AG04449 (cell line): ENCODE data around the gene TYK2.
A peak's percentile ranks its signal among the peaks of the same experiment; 100 is the strongest.

Source experiments
- CTCF ChIA-PET: fragments of 350-600 bp; formaldehyde crosslinking; extraction: SDS; loops from one replicate; lab custom pipeline; 2021; ENCODE audit warnings: antibody characterized with exemption; lab: Yijun Ruan, JAX
- POLR2A ChIA-PET: fragments of 400-600, 350-600 bp; formaldehyde crosslinking; extraction: SDS; loops from one replicate; lab custom pipeline; 2020; ENCODE audit warnings: antibody characterized with exemption, inconsistent platforms; lab: Yijun Ruan, JAX
- DNase-seq: peaks from one replicate; pipeline ENCODE4 v3.0.0-alpha.2; 2010; ENCODE audit warnings: low read depth, low spot score
- H3K4me3 ChIP-seq: 2 replicates; pipeline ENCODE4 v1.5.1; 2011; ENCODE audit warnings: low read depth, mild to moderate bottlenecking, control low read depth, low read length
- CTCF ChIP-seq: IDR thresholded peaks from one replicate; pipeline ENCODE4 v1.5.1; 2011; ENCODE audit warnings: mild to moderate bottlenecking, moderate library complexity, low read length, control low read depth, inconsistent platforms; ENCODE audit not compliant: insufficient read depth; ENCODE audit errors: missing control alignments

TYK2 gene

GRCh38 chr19:10422046-10422461 lies 41.7 kb upstream of the TYK2 start:
- ChIA-PET POLR2A (no interaction called here), CTCF (interaction anchor here (0.6 to 13.3 kb wide), 9 partner anchors 9 to 163 kb away, joined by 3 to 392 read pairs (median 4); partner anchors contain the start of gene CDC37)
- TF ChIP-seq CTCF = no peak
- no peak for DNase-seq
- no peak overlapping the region for H3K4me3 ChIP-seq

GRCh38 chr19:10421240-10422045 lies 41.1 kb upstream of the TYK2 start:
- ChIA-PET CTCF (interaction anchor here (0.6 to 13.3 kb wide), 9 partner anchors 10 to 163 kb away, joined by 3 to 392 read pairs (median 4); partner anchors contain the start of gene CDC37), POLR2A (no interaction called here)

GRCh38 chr19:10420444-10421239 lies 40.3 kb upstream of the TYK2 start, which contains the start of gene PDE4A:
Gene PDE4A, plus strand, starts transcription at chr19:10420538. Its CDS starts 227 bp downstream, at chr19:10420765.
- peak within 1 kb of the TSS; percentile 52 for H3K4me3 ChIP-seq
- DNase-seq = no peak
- ChIA-PET CTCF (interaction anchor here (1.1 to 13.3 kb wide), 7 partner anchors 11 to 149 kb away, joined by 3 to 392 read pairs (median 7); partner anchors contain the start of gene CDC37), POLR2A (no interaction called here)
- peak; percentile 62 for TF ChIP-seq CTCF

More at GRCh38 chr19:10421240-10422045, 41.1 kb upstream of the TYK2 start:
- DNase-seq = no peak
- TF ChIP-seq CTCF = no peak
- H3K4me3 ChIP-seq = no peak overlapping the region; the same call in 1 of the 2 replicates

GRCh38 chr19:10419646-10420443 lies 39.5 kb upstream of the TYK2 start:
- ChIA-PET CTCF (interaction anchor here (1.9 to 20.1 kb wide), 4 partner anchors 7 to 28 kb away, joined by 8 to 392 read pairs (median 304); partner anchors contain the start of genes CDC37 and PDE4A), POLR2A (no interaction called here)
- DNase-seq = no peak
- no peak for TF ChIP-seq CTCF
- H3K4me3 ChIP-seq = peak overlapping the region; percentile 52

- peak overlapping the region; percentile 52 for H3K4me3 ChIP-seq
These were observed 38.9 kb upstream of the TYK2 start for GRCh38 chr19:10419200-10419645.

More at GRCh38 chr19:10419200-10419645, 38.9 kb upstream of the TYK2 start:
- ChIA-PET POLR2A (no interaction called here), CTCF (interaction anchor here (1.9 to 20.1 kb wide), 4 partner anchors 7 to 35 kb away, joined by 6 to 392 read pairs (median 112); partner anchors contain the start of genes CDC37 and PDE4A)
- no peak for DNase-seq
- no peak for TF ChIP-seq CTCF
